ENCODE results near the gene INSC.

GRCh38 chr11:15289723-15290122 lies 175.0 kb downstream of the INSC start:
- TF ChIP-seq SCRT1 (tag by site-specific recombination; IDR thresholded peaks at IDR 0.05; ENCODE audit: borderline replicate concordance): no peak
- TF ChIP-seq, protein P1, sequence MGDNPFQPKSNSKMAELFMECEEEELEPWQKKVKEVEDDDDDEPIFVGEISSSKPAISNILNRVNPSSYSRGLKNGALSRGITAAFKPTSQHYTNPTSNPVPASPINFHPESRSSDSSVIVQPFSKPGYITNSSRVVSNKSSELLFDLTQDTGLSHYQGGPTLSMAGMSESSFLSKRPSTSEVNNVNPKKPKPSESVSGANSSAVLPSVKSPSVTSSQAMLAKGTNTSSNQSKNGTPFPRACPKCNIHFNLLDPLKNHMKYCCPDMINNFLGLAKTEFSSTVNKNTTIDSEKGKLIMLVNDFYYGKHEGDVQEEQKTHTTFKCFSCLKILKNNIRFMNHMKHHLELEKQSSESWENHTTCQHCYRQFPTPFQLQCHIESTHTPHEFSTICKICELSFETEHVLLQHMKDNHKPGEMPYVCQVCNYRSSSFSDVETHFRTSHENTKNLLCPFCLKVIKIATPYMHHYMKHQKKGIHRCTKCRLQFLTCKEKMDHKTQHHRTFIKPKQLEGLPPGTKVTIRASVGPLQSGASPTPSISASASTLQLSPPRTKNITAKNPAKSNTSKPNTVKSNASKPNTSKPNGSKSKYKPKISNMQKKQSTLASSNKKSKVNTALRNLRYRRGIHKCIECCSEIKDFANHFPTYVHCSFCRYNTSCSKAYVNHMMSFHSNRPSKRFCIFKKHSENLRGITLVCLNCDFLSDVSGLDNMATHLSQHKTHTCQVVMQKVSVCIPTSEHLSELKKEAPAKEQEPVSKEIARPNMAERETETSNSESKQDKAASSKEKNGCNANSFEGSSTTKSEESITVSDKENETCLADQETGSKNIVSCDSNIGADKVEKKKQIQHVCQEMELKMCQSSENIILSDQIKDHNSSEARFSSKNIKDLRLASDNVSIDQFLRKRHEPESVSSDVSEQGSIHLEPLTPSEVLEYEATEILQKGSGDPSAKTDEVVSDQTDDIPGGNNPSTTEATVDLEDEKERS (tag by site-specific recombination; IDR thresholded peaks at IDR 0.05): no peak
- no peak for TF ChIP-seq ZNF488 (tag by site-specific recombination; IDR thresholded peaks at IDR 0.05)
- no peak for TF ChIP-seq ZNF311 (tag by site-specific recombination; IDR thresholded peaks at IDR 0.05; ENCODE audit: borderline replicate concordance)
- no peak for TF ChIP-seq CTCF (tag by site-specific recombination; IDR thresholded peaks at IDR 0.05)

Data from HEK293 (cell line).